TTC549 (cell line): ENCODE results near the gene KRTAP5-3.

Source experiments
- FAIRE-seq: peaks from 2 replicates; lab custom pipeline; 2012; peaks lifted over from hg19 to GRCh38; lab: Jason Lieb, UNC

The KRTAP5-3 gene

GRCh38 chr11:1642288-1643145, 34.3 kb upstream of the KRTAP5-3 start:
- no peak for FAIRE-seq

- FAIRE-seq = no peak
These were observed 32.8 kb upstream of the KRTAP5-3 start for GRCh38 chr11:1641096-1641495.

GRCh38 chr11:1640076-1640946, 32.0 kb upstream of the KRTAP5-3 start:
- FAIRE-seq = no peak

- FAIRE-seq = no peak
These were observed 31.4 kb upstream of the KRTAP5-3 start for GRCh38 chr11:1639666-1640065.

- FAIRE-seq = no peak
These were observed 30.9 kb upstream of the KRTAP5-3 start for GRCh38 chr11:1639102-1639620.

GRCh38 chr11:1638344-1638743, 30.1 kb upstream of the KRTAP5-3 start:
- no peak for FAIRE-seq

GRCh38 chr11:1637628-1638027, 29.4 kb upstream of the KRTAP5-3 start:
- FAIRE-seq = no peak

- FAIRE-seq = no peak
These were observed 28.2 kb upstream of the KRTAP5-3 start for GRCh38 chr11:1636291-1636950.

- FAIRE-seq = no peak
These were observed 25.6 kb upstream of the KRTAP5-3 start for GRCh38 chr11:1633864-1634263.

GRCh38 chr11:1632053-1632714, 23.9 kb upstream of the KRTAP5-3 start:
- no peak for FAIRE-seq

- no peak for FAIRE-seq
These were observed 22.9 kb upstream of the KRTAP5-3 start for GRCh38 chr11:1631066-1631568.

- no peak for FAIRE-seq
These were observed 22.0 kb upstream of the KRTAP5-3 start for GRCh38 chr11:1630271-1630670.

GRCh38 chr11:1629326-1630185, 21.3 kb upstream of the KRTAP5-3 start, which contains the start of gene KRTAP5-5:
KRTAP5-5 (plus strand) TSS chr11:1629775; CDS start chr11:1629841, 66 bp downstream.
- FAIRE-seq = no peak

GRCh38 chr11:1628506-1629325, 20.5 kb upstream of the KRTAP5-3 start:
- FAIRE-seq = no peak

GRCh38 chr11:1625541-1625940, 17.3 kb upstream of the KRTAP5-3 start:
- FAIRE-seq = no peak

- no peak for FAIRE-seq
These were observed 16.4 kb upstream of the KRTAP5-3 start for GRCh38 chr11:1624621-1625020.

- FAIRE-seq = no peak
These were observed 15.5 kb upstream of the KRTAP5-3 start for GRCh38 chr11:1623716-1624115.

GRCh38 chr11:1622086-1622485, 13.8 kb upstream of the KRTAP5-3 start, which contains the start of gene KRTAP5-4:
KRTAP5-4 (minus strand) TSS chr11:1622138; CDS start chr11:1622093, 45 bp downstream.
- no peak for FAIRE-seq

GRCh38 chr11:1619449-1619848, 11.2 kb upstream of the KRTAP5-3 start:
- no peak for FAIRE-seq

- no peak for FAIRE-seq
These were observed 10.0 kb upstream of the KRTAP5-3 start for GRCh38 chr11:1618231-1618630.
